GM11168 (cell line): ENCODE measurements around the gene CMIP.

ENCODE experiments used
- in situ Hi-C: fragments of 300-500 bp; cut with MboI; formaldehyde crosslinking; loops from one replicate; pipeline ENCODE4 v1.12.0; 2022; ENCODE audit warnings: low sequenced_read_pairs; ENCODE audit not compliant: unreplicated experiment

CMIP gene

GRCh38 chr16:81489547-81490267 is 45.1 kb downstream of the CMIP start:
- in situ Hi-C loops: no loop called here

GRCh38 chr16:81491541-81492188 is 47.1 kb downstream of the CMIP start:
- in situ Hi-C loops: no loop called here

- in situ Hi-C loops: no loop called here
Observed at GRCh38 chr16:81492311-81492761, 47.7 kb downstream of the CMIP start.

GRCh38 chr16:81492965-81493754 is 48.6 kb downstream of the CMIP start:
- in situ Hi-C loops: no loop called here

GRCh38 chr16:81493755-81494433 is 49.3 kb downstream of the CMIP start:
- in situ Hi-C loops: no loop called here

- in situ Hi-C loops: no loop called here
Observed at GRCh38 chr16:81494434-81494806, 49.8 kb downstream of the CMIP start.

GRCh38 chr16:81494888-81495287 is 50.3 kb downstream of the CMIP start:
- in situ Hi-C loops: no loop called here

GRCh38 chr16:81495321-81496234 is 51.0 kb downstream of the CMIP start:
- in situ Hi-C loops: no loop called here

- in situ Hi-C loops: no loop called here
Observed at GRCh38 chr16:81496321-81496720, 51.7 kb downstream of the CMIP start.

- in situ Hi-C loops: no loop called here
Observed at GRCh38 chr16:81496742-81497141, 52.1 kb downstream of the CMIP start.

- in situ Hi-C loops: no loop called here
Observed at GRCh38 chr16:81497690-81498089, 53.1 kb downstream of the CMIP start.

GRCh38 chr16:81498351-81498750 is 53.7 kb downstream of the CMIP start:
- in situ Hi-C loops: no loop called here

- in situ Hi-C loops: no loop called here
Observed at GRCh38 chr16:81499576-81500380, 55.2 kb downstream of the CMIP start.

- in situ Hi-C loops: no loop called here
Observed at GRCh38 chr16:81500833-81501521, 56.4 kb downstream of the CMIP start.

GRCh38 chr16:81502396-81503070 is 57.9 kb downstream of the CMIP start:
- in situ Hi-C loops: no loop called here

- in situ Hi-C loops: no loop called here
Observed at GRCh38 chr16:81505011-81505661, 60.5 kb downstream of the CMIP start.

- in situ Hi-C loops: no loop called here
Observed at GRCh38 chr16:81509404-81509803, 64.8 kb downstream of the CMIP start.
